Measurements from ENCODE around the gene TMC2. TPM values are rescaled to one million over a fixed set of nuclear protein-coding genes. Genes with fewer than 3 reads are reported as not detected.
"Not testable (repeated sequence)": the region's sequence is repeated elsewhere in the genome, so short reads cannot be mapped to it uniquely, and the experiment has no call there.

The TMC2 gene
- not detected for total RNA-seq

- Histone ChIP-seq H3K9me3 (ENCODE audit: control insufficient read depth in 3 of 3, low read length in 3 of 3) (no peaks in the 10 kb centered on the region), H3K9ac (ENCODE audit: low read depth in 1 of 3, low read length in 3 of 3) (no peak within 1 kb of the TSS), H3K36me3 (ENCODE audit: control insufficient read depth in 3 of 3, insufficient read depth in 3 of 3, low read length in 3 of 3) (no peaks in the 10 kb centered on the region), H3K27ac (ENCODE audit: low read depth, low read length) (no peak within 1 kb of the TSS), H3K4me1 (ENCODE audit: control insufficient read depth in 3 of 3, insufficient read depth in 3 of 3, low read length in 3 of 3) (peaks cover 0 to 2% (median 0%) of the 10 kb centered on the region in 3 donors), H3K4me3 (ENCODE audit: low read length in 3 of 3) (no peak within 1 kb of the TSS), H3K27me3 (ENCODE audit: control insufficient read depth in 3 of 3, insufficient read depth in 3 of 3, low read length in 3 of 3) (peaks cover 23 to 28% (median 23%) of the 10 kb centered on the region in 3 donors)
These were observed at the start of gene TMC2 for GRCh38 chr20:2536560-2536986. TSS of gene TMC2 (plus strand) at chr20:2536573. CDS start at chr20:2536622, 49 bp downstream.

- not testable (repeated sequence) for H3K27me3 ChIP-seq (ENCODE audit: control insufficient read depth in 3 of 3, insufficient read depth in 3 of 3, low read length in 3 of 3); H3K9ac ChIP-seq (ENCODE audit: low read depth in 1 of 3, low read length in 3 of 3); H3K9me3 ChIP-seq (ENCODE audit: control insufficient read depth in 3 of 3, low read length in 3 of 3); H3K4me1 ChIP-seq (ENCODE audit: control insufficient read depth in 3 of 3, insufficient read depth in 3 of 3, low read length in 3 of 3); H3K27ac ChIP-seq (ENCODE audit: low read depth, low read length); H3K4me3 ChIP-seq (ENCODE audit: low read length in 3 of 3)
- H3K36me3 ChIP-seq (ENCODE audit: control insufficient read depth in 3 of 3, insufficient read depth in 3 of 3, low read length in 3 of 3) = peaks cover 9 to 21% (median 12%) of the 10 kb centered on the region in 3 donors
These were observed 33.5 kb upstream of the TMC2 start for GRCh38 chr20:2502808-2503384.

- H3K27me3 ChIP-seq (ENCODE audit: control insufficient read depth in 3 of 3, insufficient read depth in 3 of 3, low read length in 3 of 3); H3K9ac ChIP-seq (ENCODE audit: low read depth in 1 of 3, low read length in 3 of 3); H3K4me3 ChIP-seq (ENCODE audit: low read length in 3 of 3); H3K9me3 ChIP-seq (ENCODE audit: control insufficient read depth in 3 of 3, low read length in 3 of 3); H3K27ac ChIP-seq (ENCODE audit: low read depth, low read length); H3K36me3 ChIP-seq (ENCODE audit: control insufficient read depth in 3 of 3, insufficient read depth in 3 of 3, low read length in 3 of 3): not testable (repeated sequence)
- H3K4me1 ChIP-seq (ENCODE audit: control insufficient read depth in 3 of 3, insufficient read depth in 3 of 3, low read length in 3 of 3) = peaks cover 10 to 15% (median 13%) of the 10 kb centered on the region in 3 donors
These were observed 31.6 kb upstream of the TMC2 start for GRCh38 chr20:2504803-2505202.

DNA sequence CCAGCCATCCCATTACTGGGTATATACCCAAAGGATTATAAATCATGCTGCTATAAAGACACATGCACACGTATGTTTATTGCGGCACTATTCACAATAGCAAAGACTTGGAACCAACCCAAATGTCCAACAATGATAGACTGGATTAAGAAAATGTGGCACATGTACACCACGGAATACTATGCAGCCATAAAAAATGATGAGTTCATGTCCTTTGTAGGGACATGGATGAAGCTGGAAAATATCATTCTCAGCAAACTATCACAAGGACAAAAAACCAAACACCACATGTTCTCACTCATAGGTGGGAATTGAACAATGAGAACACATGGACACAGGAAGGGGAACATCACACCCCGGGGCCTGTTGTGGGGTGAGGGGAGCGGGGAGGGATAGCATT lies 29.9 kb upstream of the TMC2 start:
- H3K9me3 ChIP-seq (ENCODE audit: control insufficient read depth in 3 of 3, low read length in 3 of 3); H3K36me3 ChIP-seq (ENCODE audit: control insufficient read depth in 3 of 3, insufficient read depth in 3 of 3, low read length in 3 of 3); H3K9ac ChIP-seq (ENCODE audit: low read depth in 1 of 3, low read length in 3 of 3); H3K27me3 ChIP-seq (ENCODE audit: control insufficient read depth in 3 of 3, insufficient read depth in 3 of 3, low read length in 3 of 3); H3K27ac ChIP-seq (ENCODE audit: low read depth, low read length); H3K4me3 ChIP-seq (ENCODE audit: low read length in 3 of 3): not testable (repeated sequence)
- H3K4me1 ChIP-seq (ENCODE audit: control insufficient read depth in 3 of 3, insufficient read depth in 3 of 3, low read length in 3 of 3) = peaks cover 10 to 15% (median 13%) of the 10 kb centered on the region in 3 donors

DNA sequence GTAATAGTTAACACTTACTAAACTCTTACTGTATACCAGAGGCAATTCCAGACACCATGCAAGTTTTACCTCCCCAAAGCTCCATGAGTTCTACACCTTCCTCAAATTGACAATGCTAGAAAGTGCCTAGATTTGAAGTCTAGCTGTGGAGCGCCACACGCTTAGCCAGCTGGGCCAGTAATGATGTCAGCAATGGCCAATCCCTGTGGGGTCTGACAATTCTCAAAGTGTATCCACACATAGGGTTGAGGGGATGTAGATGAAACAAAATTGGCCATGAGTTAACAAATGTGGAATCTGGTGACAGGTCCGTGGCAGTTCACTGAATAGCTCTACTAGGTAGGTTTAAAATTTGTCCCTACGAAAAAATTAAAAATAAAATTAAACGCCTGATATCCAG lies 28.9 kb upstream of the TMC2 start:
- Histone ChIP-seq H3K27ac (ENCODE audit: low read depth, low read length) (peak overlapping the region; percentile 87), H3K4me3 (ENCODE audit: low read length in 3 of 3) (peak overlapping the region in 2 of 3 donors; percentile 9 to 99)

GRCh38 chr20:2507875-2508630 lies 28.3 kb upstream of the TMC2 start:
- Histone ChIP-seq H3K27me3 (ENCODE audit: control insufficient read depth in 3 of 3, insufficient read depth in 3 of 3, low read length in 3 of 3) (no peaks in the 10 kb centered on the region), H3K9ac (ENCODE audit: low read depth in 1 of 3, low read length in 3 of 3) (peak overlapping the region; percentile 93 to 98 (median 96)), H3K9me3 (ENCODE audit: control insufficient read depth in 3 of 3, low read length in 3 of 3) (no peaks in the 10 kb centered on the region), H3K36me3 (ENCODE audit: control insufficient read depth in 3 of 3, insufficient read depth in 3 of 3, low read length in 3 of 3) (no peaks in the 10 kb centered on the region), H3K4me3 (ENCODE audit: low read length in 3 of 3) (peak overlapping the region; percentile 96 to 99 (median 98)), H3K27ac (ENCODE audit: low read depth, low read length) (peak overlapping the region; percentile 87), H3K4me1 (ENCODE audit: control insufficient read depth in 3 of 3, insufficient read depth in 3 of 3, low read length in 3 of 3) (peaks cover 10 to 15% (median 13%) of the 10 kb centered on the region in 3 donors)

More for the DNA sequence above, 28.9 kb upstream of the TMC2 start:
- Histone ChIP-seq H3K36me3 (ENCODE audit: control insufficient read depth in 3 of 3, insufficient read depth in 3 of 3, low read length in 3 of 3) (no peaks in the 10 kb centered on the region), H3K9ac (ENCODE audit: low read depth in 1 of 3, low read length in 3 of 3) (peak overlapping the region in 2 of 3 donors; percentile 93 to 96), H3K27me3 (ENCODE audit: control insufficient read depth in 3 of 3, insufficient read depth in 3 of 3, low read length in 3 of 3) (no peaks in the 10 kb centered on the region), H3K9me3 (ENCODE audit: control insufficient read depth in 3 of 3, low read length in 3 of 3) (no peaks in the 10 kb centered on the region), H3K4me1 (ENCODE audit: control insufficient read depth in 3 of 3, insufficient read depth in 3 of 3, low read length in 3 of 3) (peaks cover 10 to 15% (median 13%) of the 10 kb centered on the region in 3 donors)

DNA sequence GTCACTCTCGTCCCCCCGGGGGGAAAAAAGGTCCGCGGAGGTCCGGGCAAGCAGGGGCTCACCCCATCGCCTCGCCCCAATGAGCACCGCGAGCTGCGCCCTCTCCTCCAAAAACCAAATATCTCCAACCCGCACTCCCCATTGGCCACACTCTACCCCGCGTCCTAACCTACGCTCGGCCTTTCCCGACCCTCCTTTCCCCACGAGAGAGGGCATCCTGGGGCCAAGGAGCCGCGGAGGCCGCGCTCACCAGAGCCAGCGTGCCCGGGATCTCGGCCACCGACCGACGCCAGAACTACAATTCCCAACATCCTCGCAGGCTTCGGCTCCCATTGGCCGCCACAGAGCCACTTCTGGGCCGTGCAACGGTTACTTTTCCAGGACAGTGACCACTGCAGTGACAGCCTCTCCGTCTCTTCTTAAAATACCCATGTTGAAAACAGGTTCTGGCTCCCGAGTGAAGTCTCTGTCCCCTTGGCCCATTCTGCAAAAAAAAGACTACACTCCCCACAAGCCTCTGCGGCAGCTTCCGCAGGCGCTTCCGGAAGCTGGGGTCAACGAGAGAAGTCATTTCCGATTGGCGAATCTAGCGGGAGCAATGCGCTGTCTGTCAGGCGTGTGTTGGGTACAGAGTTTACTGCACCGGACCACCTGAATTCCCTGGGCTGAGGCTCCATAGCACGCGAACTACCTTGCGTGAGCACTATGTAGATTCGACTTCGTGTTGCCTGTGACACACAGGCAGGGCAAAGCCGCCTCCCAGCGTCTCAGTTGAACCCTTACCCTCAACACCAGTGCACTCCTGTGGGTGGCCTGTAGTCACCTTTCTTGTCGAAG lies 27.5 kb upstream of the TMC2 start, which contains the start of gene ZNF343:
Gene ZNF343, minus strand, starts transcription at position 285 of the 837 bp plus-strand sequence. CDS start 15,020 bp downstream, outside the sequence.
- no peaks in the 10 kb centered on the region for H3K36me3 ChIP-seq (ENCODE audit: control insufficient read depth in 3 of 3, insufficient read depth in 3 of 3, low read length in 3 of 3)
- no peaks in the 10 kb centered on the region for H3K9me3 ChIP-seq (ENCODE audit: control insufficient read depth in 3 of 3, low read length in 3 of 3)
- H3K4me3 ChIP-seq (ENCODE audit: low read length in 3 of 3) = peak within 1 kb of the TSS; percentile 96 to 99 (median 98)
- H3K27me3 ChIP-seq (ENCODE audit: control insufficient read depth in 3 of 3, insufficient read depth in 3 of 3, low read length in 3 of 3) = no peaks in the 10 kb centered on the region
- peak within 1 kb of the TSS; percentile 93 to 98 (median 96) for H3K9ac ChIP-seq (ENCODE audit: low read depth in 1 of 3, low read length in 3 of 3)
- peaks cover 10 to 15% (median 13%) of the 10 kb centered on the region in 3 donors for H3K4me1 ChIP-seq (ENCODE audit: control insufficient read depth in 3 of 3, insufficient read depth in 3 of 3, low read length in 3 of 3)
- H3K27ac ChIP-seq (ENCODE audit: low read depth, low read length) = peak within 1 kb of the TSS; percentile 87

DNA sequence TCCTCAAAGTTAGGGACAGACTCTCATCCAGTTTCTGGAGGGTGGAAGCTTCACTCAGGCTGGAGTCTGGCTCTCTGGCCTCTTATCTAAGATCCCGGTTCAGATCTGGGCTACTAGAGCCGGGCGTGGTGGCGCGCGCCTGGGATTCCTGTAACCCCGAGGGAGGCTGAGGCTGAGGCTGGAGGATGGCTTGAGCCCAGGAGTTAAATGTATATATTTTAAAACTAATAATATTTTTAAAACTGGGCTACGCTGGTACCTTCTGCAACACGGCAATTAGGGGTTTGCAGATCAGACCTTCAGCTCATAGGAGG lies 26.9 kb upstream of the TMC2 start:
- no peaks in the 10 kb centered on the region for H3K36me3 ChIP-seq (ENCODE audit: control insufficient read depth in 3 of 3, insufficient read depth in 3 of 3, low read length in 3 of 3)
- H3K27ac ChIP-seq (ENCODE audit: low read depth, low read length) = peak overlapping the region; percentile 87
- H3K9me3 ChIP-seq (ENCODE audit: control insufficient read depth in 3 of 3, low read length in 3 of 3) = no peaks in the 10 kb centered on the region
- peaks cover 10 to 15% (median 13%) of the 10 kb centered on the region in 3 donors for H3K4me1 ChIP-seq (ENCODE audit: control insufficient read depth in 3 of 3, insufficient read depth in 3 of 3, low read length in 3 of 3)
- no peaks in the 10 kb centered on the region for H3K27me3 ChIP-seq (ENCODE audit: control insufficient read depth in 3 of 3, insufficient read depth in 3 of 3, low read length in 3 of 3)
- peak overlapping the region; percentile 96 to 99 (median 98) for H3K4me3 ChIP-seq (ENCODE audit: low read length in 3 of 3)
- H3K9ac ChIP-seq (ENCODE audit: low read depth in 1 of 3, low read length in 3 of 3) = peak overlapping the region; percentile 93 to 98 (median 96)

GRCh38 chr20:2509794-2510193 lies 26.6 kb upstream of the TMC2 start:
- no peaks in the 10 kb centered on the region for H3K36me3 ChIP-seq (ENCODE audit: control insufficient read depth in 3 of 3, insufficient read depth in 3 of 3, low read length in 3 of 3)
- no peak overlapping the region for H3K27ac ChIP-seq (ENCODE audit: low read depth, low read length)
- H3K4me3 ChIP-seq (ENCODE audit: low read length in 3 of 3) = peak overlapping the region; percentile 96 to 99 (median 98)
- H3K27me3 ChIP-seq (ENCODE audit: control insufficient read depth in 3 of 3, insufficient read depth in 3 of 3, low read length in 3 of 3) = no peaks in the 10 kb centered on the region
- peaks cover 10 to 15% (median 13%) of the 10 kb centered on the region in 3 donors for H3K4me1 ChIP-seq (ENCODE audit: control insufficient read depth in 3 of 3, insufficient read depth in 3 of 3, low read length in 3 of 3)
- no peak overlapping the region for H3K9ac ChIP-seq (ENCODE audit: low read depth in 1 of 3, low read length in 3 of 3)
- H3K9me3 ChIP-seq (ENCODE audit: control insufficient read depth in 3 of 3, low read length in 3 of 3) = no peaks in the 10 kb centered on the region
